ENCODE results near the gene ITM2C. TPM values are rescaled to one million over a fixed set of nuclear protein-coding genes. Genes with fewer than 3 reads are reported as not detected.

The ITM2C gene
- total and polyA plus RNA-seq, 2 experiments from 2014 or later: 241 to 367 TPM

- Histone ChIP-seq H3K27ac (ENCODE audit: low read depth) (no peak overlapping the region), H3F3A (replicated peaks; ENCODE audit: low read depth) (peaks cover 16% of the 10 kb centered on the region; the same call in 1 of the 2 replicates), H3K36me3 (ENCODE audit: insufficient read depth) (peaks cover 33% of the 10 kb centered on the region), H3K79me2 (replicated peaks; ENCODE audit: insufficient read depth) (peaks cover 39% of the 10 kb centered on the region), H2AFZ (no peak overlapping the region), H3K4me3 (no peak overlapping the region), H3K27me3 (ENCODE audit: insufficient read depth) (no peaks in the 10 kb centered on the region), H3K4me2 (no peak overlapping the region), H3K9me2 (ENCODE audit: insufficient read depth) (no peaks in the 10 kb centered on the region), H4K20me1 (replicated peaks; ENCODE audit: insufficient read depth) (peaks cover 21% of the 10 kb centered on the region), H3K4me1 (ENCODE audit: insufficient read depth) (peaks cover 16% of the 10 kb centered on the region)
- Mint-ChIP-seq H3K4me3 (no peak overlapping the region), H3K4me1 (peaks cover 33% of the 10 kb centered on the region), H3K27me3 (ENCODE audit: insufficient read depth, low read depth, poor library complexity) (peaks cover 4% of the 10 kb centered on the region), H3K27ac (peak overlapping the region; percentile 21; the same call in 1 of the 2 replicates), H3K36me3 (ENCODE audit: low read depth) (peaks cover 72% of the 10 kb centered on the region), H3K9me3 (no peaks in the 10 kb centered on the region)
- ATAC-seq (no peak), DNase-seq (ENCODE audit: low spot score) (no peak)
- TF ChIP-seq ETS1 (IDR thresholded peaks at IDR 0.05) (no peak), NANOG (IDR thresholded peaks at IDR 0.05; ENCODE audit: borderline replicate concordance) (no peak)
Observed at GRCh38 chr2:230875347-230876315, 10.9 kb downstream of the ITM2C start.

DNA sequence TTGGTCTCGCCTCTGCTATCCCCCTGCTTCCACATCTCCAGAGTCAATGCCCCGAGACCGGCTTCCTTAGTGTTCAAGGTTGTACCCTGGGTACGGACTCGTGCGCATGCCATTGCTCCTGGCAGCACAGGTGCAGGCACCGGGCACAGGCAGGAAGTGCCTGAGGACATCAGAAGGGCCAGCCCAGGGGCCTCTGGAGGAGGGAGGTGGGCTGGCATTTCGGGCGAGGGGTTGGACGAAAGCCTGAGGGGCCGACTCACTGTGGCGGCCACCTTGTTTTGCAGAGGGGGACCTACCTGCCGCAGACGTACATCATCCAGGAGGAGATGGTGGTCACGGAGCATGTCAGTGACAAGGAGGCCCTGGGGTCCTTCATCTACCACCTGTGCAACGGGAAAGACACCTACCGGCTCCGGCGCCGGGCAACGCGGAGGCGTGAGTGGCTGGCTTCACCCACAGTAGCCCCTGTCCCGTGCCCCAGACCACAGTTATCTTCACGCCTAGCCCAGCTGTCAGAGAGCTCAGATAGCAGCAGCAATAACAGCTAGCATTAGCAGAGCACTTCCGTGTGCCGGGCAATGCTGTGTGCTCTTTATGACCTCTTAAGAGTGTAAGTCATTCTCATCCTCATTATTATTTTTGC lies 12.5 kb downstream of the ITM2C start:
- Mint-ChIP-seq H3K27me3 (ENCODE audit: insufficient read depth, low read depth, poor library complexity) (peaks cover 4% of the 10 kb centered on the region), H3K4me1 (peaks cover 22% of the 10 kb centered on the region), H3K27ac (no peak overlapping the region; the same call in 1 of the 2 replicates), H3K4me3 (no peak overlapping the region), H3K9me3 (no peaks in the 10 kb centered on the region), H3K36me3 (ENCODE audit: low read depth) (peaks cover 74% of the 10 kb centered on the region)
- Histone ChIP-seq H3K27ac (ENCODE audit: low read depth) (no peak overlapping the region), H3K4me1 (ENCODE audit: insufficient read depth) (no peaks in the 10 kb centered on the region; the same call in 1 of the 2 replicates), H3K9me2 (ENCODE audit: insufficient read depth) (no peaks in the 10 kb centered on the region), H2AFZ (no peak overlapping the region), H3K79me2 (replicated peaks; ENCODE audit: insufficient read depth) (peaks cover 23% of the 10 kb centered on the region), H3K36me3 (ENCODE audit: insufficient read depth) (peaks cover 33% of the 10 kb centered on the region), H3K4me3 (no peak overlapping the region), H3K4me2 (no peak overlapping the region), H3F3A (replicated peaks; ENCODE audit: low read depth) (peaks cover 16% of the 10 kb centered on the region; the same call in 1 of the 2 replicates), H4K20me1 (replicated peaks; ENCODE audit: insufficient read depth) (peaks cover 12% of the 10 kb centered on the region), H3K27me3 (ENCODE audit: insufficient read depth) (no peaks in the 10 kb centered on the region)
- TF ChIP-seq ZNF331 (CRISPR knock-in tag; IDR thresholded peaks at IDR 0.05; ENCODE audit: low read depth) (no peak), EZH2 (IDR thresholded peaks at IDR 0.05; ENCODE audit: low read depth, unreplicated experiment) (no peak), ZNF462 (CRISPR knock-in tag; IDR thresholded peaks at IDR 0.05) (no peak), CTCF (conservative IDR thresholded peaks at IDR 0.05; ENCODE audit: low read depth in 2 of 2) (no peak), ZNF114 (CRISPR knock-in tag; IDR thresholded peaks at IDR 0.05) (no peak), ETS1 (IDR thresholded peaks at IDR 0.05) (no peak)
- no peak for ATAC-seq
- no peak for DNase-seq (ENCODE audit: low spot score)
